ENCODE measurements around the gene RASGRP1.

Gene RASGRP1

GRCh38 chr15:38453971-38454695 is 110.5 kb downstream of the RASGRP1 start, which contains the start of gene FAM98B:
TSS of gene FAM98B (plus strand) at chr15:38454127. CDS start at chr15:38454162, 35 bp downstream.
- TF ChIP-seq CTCF (IDR thresholded peaks at IDR 0.05; ENCODE audit: low read depth, low read length): no peak; the same call in 1 of the 2 replicates
- peak; percentile 64 for DNase-seq (ENCODE audit: extremely low read depth, low read depth)

GRCh38 chr15:38441130-38441519 is 123.5 kb downstream of the RASGRP1 start:
- DNase-seq (ENCODE audit: extremely low read depth, low read depth): no peak
- TF ChIP-seq CTCF (IDR thresholded peaks at IDR 0.05; ENCODE audit: low read depth, low read length): no peak

- DNase-seq (ENCODE audit: extremely low read depth, low read depth): peak; percentile 18
These were observed 124.1 kb downstream of the RASGRP1 start for GRCh38 chr15:38440353-38441129.

More at GRCh38 chr15:38440353-38441129, 124.1 kb downstream of the RASGRP1 start:
- peak; percentile 91 for TF ChIP-seq CTCF (IDR thresholded peaks at IDR 0.05; ENCODE audit: low read depth, low read length)
